HG02571 (cell line): ENCODE results near the gene FAM209A.
A peak's percentile ranks its signal among the peaks of the same experiment; 100 is the strongest.
"Not testable (repeated sequence)": the region's sequence is repeated elsewhere in the genome, so short reads cannot be mapped to it uniquely, and the experiment has no call there.

Experiments used
- ATAC-seq: cut with Tn5 transposase; IDR thresholded peaks from one replicate; pipeline ENCODE4 v1.9.1; 2021; ENCODE audit warnings: mild to moderate bottlenecking, moderate library complexity; ENCODE audit not compliant: unreplicated experiment

Gene FAM209A

GRCh38 chr20:56537997-56538396, 13.5 kb downstream of the FAM209A start:
- no peak for ATAC-seq

GRCh38 chr20:56540415-56540814, 15.9 kb downstream of the FAM209A start:
- no peak for ATAC-seq

- no peak for ATAC-seq
Measured at GRCh38 chr20:56542489-56543030, 18.0 kb downstream of the FAM209A start.

- ATAC-seq = no peak
Measured at GRCh38 chr20:56551571-56551970, 27.0 kb downstream of the FAM209A start.

DNA sequence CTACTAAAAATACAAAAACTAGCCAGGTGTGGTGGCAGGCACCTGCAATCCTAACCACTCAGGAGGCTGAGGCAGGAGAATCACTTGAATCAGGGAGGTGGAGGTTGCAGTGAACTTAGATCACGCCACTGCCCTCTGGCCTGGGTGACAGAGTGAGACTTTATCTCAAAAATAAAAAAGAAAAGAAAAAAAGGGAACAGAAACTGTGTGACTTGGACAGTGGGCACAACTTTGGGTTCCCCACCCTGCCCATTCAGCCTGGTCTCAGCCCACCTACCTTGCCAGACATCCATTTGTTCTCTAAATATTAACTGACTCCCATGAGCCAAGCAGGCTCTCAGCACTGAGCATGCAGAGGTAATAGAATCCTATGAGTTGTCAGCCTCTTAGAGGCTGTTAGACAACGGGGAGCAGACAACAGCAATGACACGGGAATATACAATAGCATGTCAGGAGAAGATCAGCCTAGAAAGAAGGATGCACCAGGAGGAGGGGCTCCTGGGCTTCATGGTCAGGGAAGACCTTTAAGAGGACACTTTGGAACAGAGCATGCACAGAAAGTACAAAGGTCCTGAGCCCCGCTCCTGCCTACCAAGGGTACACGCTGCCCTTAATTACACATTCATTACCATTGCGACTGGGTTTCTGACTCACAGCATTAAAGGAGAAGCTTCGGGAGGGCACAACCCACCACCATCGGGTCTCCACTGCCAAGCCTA, 28.5 kb downstream of the FAM209A start:
- ATAC-seq = no peak

- ATAC-seq = peak; percentile 88
Measured at GRCh38 chr20:56554869-56555268, 30.3 kb downstream of the FAM209A start.

GRCh38 chr20:56558968-56559367, 34.4 kb downstream of the FAM209A start:
- no peak for ATAC-seq

DNA sequence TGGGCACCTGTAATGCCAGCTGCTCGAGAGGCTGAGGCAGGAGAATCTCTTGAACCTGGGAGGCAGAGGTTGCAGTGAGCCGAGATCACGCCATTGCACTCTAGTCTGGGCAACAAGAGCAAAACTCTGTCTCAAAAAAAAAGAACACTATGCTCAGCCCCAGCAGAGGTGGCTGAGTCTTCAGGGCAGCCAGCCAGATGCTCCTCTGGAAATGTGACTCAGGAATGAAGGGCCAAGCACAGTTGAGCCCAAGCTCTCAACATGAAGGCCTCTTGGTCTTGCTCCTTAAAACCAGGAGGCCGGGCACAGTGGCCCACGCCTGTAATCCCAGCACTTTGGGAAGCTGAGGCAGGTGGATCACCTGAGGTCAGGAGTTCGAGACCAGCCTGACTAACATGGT, 40.0 kb downstream of the FAM209A start:
- ATAC-seq = not testable (repeated sequence)

DNA sequence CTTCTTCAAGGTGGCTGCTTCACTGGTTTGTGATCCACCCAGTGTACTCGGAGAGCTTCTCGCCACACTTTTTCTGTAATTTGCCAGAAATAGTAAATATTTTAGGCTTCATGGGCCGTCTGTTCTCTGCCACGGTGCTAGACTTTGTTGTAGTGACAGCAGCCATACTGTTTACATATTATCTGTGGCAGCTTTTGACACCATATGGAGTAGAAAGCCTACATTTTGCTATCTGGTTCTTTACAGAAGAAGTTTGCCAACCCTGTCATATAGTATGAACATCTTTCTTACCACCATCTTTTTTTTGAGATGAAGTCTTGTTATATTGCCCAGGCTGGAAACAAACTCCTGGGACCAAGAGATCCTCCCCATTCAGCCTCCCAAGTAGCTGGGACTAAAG, 41.0 kb downstream of the FAM209A start:
- no peak for ATAC-seq

DNA sequence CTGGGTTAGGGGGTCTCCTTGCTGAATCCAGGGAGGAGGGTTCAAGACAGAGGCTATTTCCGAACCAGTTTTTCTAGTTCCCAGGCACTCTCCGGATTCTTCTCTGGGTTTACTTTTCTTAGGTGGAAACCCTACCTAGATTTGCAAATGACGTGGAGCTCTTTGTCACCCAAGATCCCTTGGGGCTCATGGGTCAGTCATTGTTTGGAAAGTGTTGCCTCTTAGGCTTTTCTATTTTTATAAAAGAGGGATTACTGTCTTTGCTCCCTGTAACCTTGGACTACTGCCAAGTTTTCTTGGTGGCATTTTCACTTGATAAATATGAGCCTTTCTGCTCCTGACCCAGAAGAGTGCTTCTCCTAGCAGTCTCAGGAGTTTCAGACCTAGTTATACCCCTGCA, 42.1 kb downstream of the FAM209A start:
- ATAC-seq = no peak

GRCh38 chr20:56570832-56571231, 46.3 kb downstream of the FAM209A start:
- no peak for ATAC-seq

DNA sequence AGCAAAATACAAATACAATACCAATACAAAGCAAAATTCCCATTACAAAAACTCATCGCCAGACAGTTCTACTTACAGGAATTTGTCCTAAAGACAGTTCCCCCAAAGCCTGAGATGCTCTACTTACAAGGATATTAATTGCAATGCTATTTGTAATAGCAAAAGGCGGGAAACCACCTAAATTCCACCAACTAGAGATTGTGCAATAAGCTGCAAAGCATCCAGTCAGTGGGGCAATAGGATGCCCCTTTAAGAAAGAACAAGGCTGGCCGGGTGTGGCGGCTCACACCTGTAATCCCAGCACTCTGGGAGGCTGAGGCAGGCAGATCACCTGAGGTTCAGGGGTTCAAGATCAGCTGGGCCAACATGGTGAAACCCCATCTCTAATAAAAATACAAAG, 47.6 kb downstream of the FAM209A start:
- no peak for ATAC-seq

- ATAC-seq = no peak
Measured at GRCh38 chr20:56573986-56574385, 49.4 kb downstream of the FAM209A start.

- no peak for ATAC-seq
Measured at GRCh38 chr20:56574531-56575142, 50.1 kb downstream of the FAM209A start.

GRCh38 chr20:56575157-56575556, 50.6 kb downstream of the FAM209A start:
- ATAC-seq = no peak
